IMR-90 (cell line): ENCODE data around the gene CATSPER1. TPM values are rescaled to one million over a fixed set of nuclear protein-coding genes. Genes with fewer than 3 reads are reported as not detected.

ENCODE experiments used
- ATAC-seq: fragments of 200-7000 bp; cut with Tn5 transposase; 2 replicates; pipeline ENCODE4 v1.9.1; 2020; ENCODE audit warnings: low read depth, mild to moderate bottlenecking, moderate library complexity
- BruUV-seq: library from RNA; stranded (reverse); fragments of 400-500 nt; replicated peaks from 2 replicates; lab custom pipeline; 2021; lab: Mats Ljungman, UMichigan
- CTCF ChIA-PET: fragments of 300-600 bp; formaldehyde crosslinking; extraction: SDS; loops from one replicate; lab custom pipeline; 2021; ENCODE audit warnings: antibody characterized with exemption; lab: Yijun Ruan, JAX
- POLR2A ChIA-PET: fragments of 300-600 bp; sonication (Branson Sonifier 250); formaldehyde crosslinking; loops from one replicate; lab custom pipeline; 2022; ENCODE audit warnings: antibody characterized with exemption; ENCODE audit not compliant: unreplicated experiment; lab: Charles Lee
- DNase-seq: peaks from one replicate; pipeline ENCODE4 v3.0.0; 2013
- H2AFZ ChIP-seq: replicated peaks from 2 replicates; pipeline ENCODE3; 2013; ENCODE audit warnings: low read length, mild to moderate bottlenecking; ENCODE audit not compliant: poor library complexity
- H2AK5ac ChIP-seq: 2 replicates; pipeline ENCODE4 v1.6.1; 2013; ENCODE audit warnings: low read depth, low read length, inconsistent platforms
- H2AK9ac ChIP-seq: replicated peaks from 2 replicates; pipeline ENCODE3; 2013; ENCODE audit warnings: mild to moderate bottlenecking, low read depth, low read length, moderate library complexity; ENCODE audit not compliant: poor library complexity
- H2BK120ac ChIP-seq: 2 replicates; pipeline ENCODE4 v1.6.1; 2013; ENCODE audit warnings: low read depth, low read length, inconsistent platforms
- H2BK15ac ChIP-seq: 3 replicates; pipeline ENCODE4 v1.6.1; 2013; ENCODE audit warnings: low read depth, low read length, inconsistent platforms
- H2BK20ac ChIP-seq: 2 replicates; pipeline ENCODE4 v1.6.1; 2013; ENCODE audit warnings: low read depth, mild to moderate bottlenecking, inconsistent platforms, low read length, moderate library complexity
- H2BK5ac ChIP-seq: 2 replicates; pipeline ENCODE4 v1.6.1; 2013; ENCODE audit warnings: mild to moderate bottlenecking, low read depth, low read length, inconsistent platforms; ENCODE audit not compliant: poor library complexity, severe bottlenecking
- H3K14ac ChIP-seq: replicated peaks from 2 replicates; pipeline ENCODE4 v1.6.1; 2013; ENCODE audit warnings: low read depth, low read length, inconsistent platforms
- H3K18ac ChIP-seq: 2 replicates; pipeline ENCODE4 v1.6.1; 2013; ENCODE audit warnings: low read depth, low read length, control low read depth
- H3K23ac ChIP-seq: 2 replicates; pipeline ENCODE4 v1.6.1; 2013; ENCODE audit warnings: low read depth, low read length, inconsistent platforms
- H3K27ac ChIP-seq: 2 replicates; pipeline ENCODE4 v1.5.1; 2013; ENCODE audit warnings: mild to moderate bottlenecking, control low read depth, low read length; ENCODE audit not compliant: insufficient read depth
- H3K27me3 ChIP-seq: 2 replicates; pipeline ENCODE4 v1.6.1; 2013; ENCODE audit warnings: low read length; ENCODE audit not compliant: control insufficient read depth, insufficient read depth
- H3K36me3 ChIP-seq: 2 replicates; pipeline ENCODE4 v1.6.1; 2013; ENCODE audit warnings: low read length, mixed read lengths; ENCODE audit not compliant: control insufficient read depth, insufficient read depth
- H3K4ac ChIP-seq: 2 replicates; pipeline ENCODE4 v1.6.1; 2013; ENCODE audit warnings: low read depth, low read length, inconsistent platforms
- H3K4me1 ChIP-seq: 2 replicates; pipeline ENCODE4 v1.6.1; 2013; ENCODE audit warnings: low read length, mixed read lengths; ENCODE audit not compliant: control insufficient read depth, insufficient read depth
- H3K4me2 ChIP-seq: 2 replicates; pipeline ENCODE4 v1.6.1; 2013; ENCODE audit warnings: low read depth, mild to moderate bottlenecking, control low read depth, low read length, moderate library complexity
- H3K4me3 ChIP-seq: 2 replicates; pipeline ENCODE4 v1.5.1; 2013; ENCODE audit warnings: low read depth, mild to moderate bottlenecking, control low read depth, low read length, moderate library complexity; ENCODE audit not compliant: insufficient read depth
- H3K56ac ChIP-seq: 2 replicates; pipeline ENCODE4 v1.6.1; 2013; ENCODE audit warnings: low read length, inconsistent platforms; ENCODE audit not compliant: insufficient read depth; ENCODE audit errors: extremely low read depth
- H3K79me1 ChIP-seq, 2 experiments: 2 replicates each; pipeline ENCODE4 v1.6.1; 2013; ENCODE audit warnings: low read length in 2 of 2, inconsistent platforms in 1 of 2, low read depth in 1 of 2
- H3K9ac ChIP-seq: 2 replicates; pipeline ENCODE4 v1.6.1; 2013; ENCODE audit warnings: low read depth, low read length, control low read depth
- H3K9me1 ChIP-seq: 2 replicates; pipeline ENCODE4 v1.6.1; 2013; ENCODE audit warnings: low read length, inconsistent platforms; ENCODE audit not compliant: insufficient read depth
- H3K9me3 ChIP-seq: 2 replicates; pipeline ENCODE4 v1.6.1; 2013; ENCODE audit warnings: low read length; ENCODE audit not compliant: control insufficient read depth, insufficient read depth
- H4K20me1 ChIP-seq: 2 replicates; pipeline ENCODE4 v1.6.1; 2013; ENCODE audit warnings: low read length, inconsistent platforms; ENCODE audit not compliant: insufficient read depth
- H4K5ac ChIP-seq: 2 replicates; pipeline ENCODE4 v1.6.1; 2013; ENCODE audit warnings: mild to moderate bottlenecking, low read depth, low read length, control low read depth
- H4K8ac ChIP-seq, 2 experiments: 2 replicates each; pipeline ENCODE4 v1.6.1; 2013; ENCODE audit warnings: low read depth in 2 of 2, low read length in 2 of 2, control low read depth in 1 of 2, inconsistent platforms in 1 of 2
- H4K91ac ChIP-seq: 2 replicates; pipeline ENCODE4 v1.6.1; 2013; ENCODE audit warnings: low read depth, low read length, inconsistent platforms; ENCODE audit not compliant: insufficient read depth
- CEBPB ChIP-seq: IDR thresholded peaks from 2 replicates; pipeline ENCODE4 v1.6.1; 2012; ENCODE audit warnings: low read depth, low read length, improper control_type of control experiment
- CHD1 ChIP-seq: IDR thresholded peaks from 2 replicates; pipeline ENCODE4 v1.6.1; 2012; ENCODE audit warnings: low read depth, low read length, improper control_type of control experiment
- CTCF ChIP-seq: conservative IDR thresholded peaks from 2 replicates; pipeline ENCODE4 v1.5.1; 2012; ENCODE audit warnings: mild to moderate bottlenecking, low read depth, low read length, improper control_type of control experiment
- ELK1 ChIP-seq: fragments of 150-350 bp; IDR thresholded peaks from 2 replicates; pipeline ENCODE4 v1.6.1; 2016; ENCODE audit warnings: low read depth, mild to moderate bottlenecking, low read length, moderate library complexity, borderline replicate concordance
- MAZ ChIP-seq: IDR thresholded peaks from 2 replicates; pipeline ENCODE4 v1.6.1; 2012; ENCODE audit warnings: low read depth, mild to moderate bottlenecking, low read length, improper control_type of control experiment, moderate library complexity, borderline replicate concordance
- MXI1 ChIP-seq: IDR thresholded peaks from 2 replicates; pipeline ENCODE4 v1.6.1; 2012; ENCODE audit warnings: low read depth, mild to moderate bottlenecking, low read length, moderate library complexity, borderline replicate concordance
- POLR2A ChIP-seq: IDR thresholded peaks from 2 replicates; pipeline ENCODE4 v1.6.1; 2012; ENCODE audit warnings: mild to moderate bottlenecking, low read depth, low read length
- USF2 ChIP-seq: fragments of 150-350 bp; IDR thresholded peaks from 2 replicates; pipeline ENCODE4 v1.6.1; 2017; ENCODE audit warnings: mild to moderate bottlenecking, antibody characterized with exemption, low read length, low read depth
- WGBS, 2 experiments: methylation state at CpG; one replicate each; pipeline versions ENCODE4 v1.1.5 to v1.1.7; 2013; ENCODE audit warnings: missing lambda C conversion rate in 2 of 2; ENCODE audit not compliant: insufficient read length in 1 of 2; ENCODE audit errors: extremely low coverage in 2 of 2; 5-methylcytosine and 5-hydroxymethylcytosine counted together
- dilution Hi-C: fragments of 300-500 bp; cut with HindIII; formaldehyde crosslinking; loops from one replicate; pipeline ENCODE4 v1.14.3; 2018; ENCODE audit warnings: low sequenced_read_pairs; ENCODE audit not compliant: unreplicated experiment
- in situ Hi-C: fragments of 300-500 bp; cut with MboI; formaldehyde crosslinking; loops from 3 replicates; pipeline ENCODE4 v1.14.3; 2019; ENCODE audit warnings: low sequenced_read_pairs, inconsistent platforms, mixed read lengths
- intact Hi-C: fragments of 100-400 bp; cut with micrococcal nuclease; formaldehyde crosslinking; loops from 2 replicates; pipeline ENCODE4 v1.10.0; 2022
- polyA plus RNA-seq, 3 experiments: library from polyadenylated mRNA; depleted of rRNA; stranded (reverse); fragments of >200 nt; gene quantifications; 2 replicates each; pipeline ENCODE4 v1.2.3, GENCODE V29; 2012; ENCODE audit warnings: low replicate concordance in 1 of 3
- total RNA-seq: library from RNA; depleted of rRNA; stranded (reverse); fragments of >200 nt; gene quantifications from 2 replicates; pipeline ENCODE4 v1.2.3, GENCODE V29; 2012

Gene CATSPER1
- total and polyA plus RNA-seq, 2 of the 4 experiments (the other 2 are of a cell fraction), result 0.18 to 0.91 TPM

GRCh38 chr11:65982824-65983588 is 43.3 kb downstream of the CATSPER1 start (continued):
- TF ChIP-seq USF2, result no peak

GRCh38 chr11:65981972-65982823 is 44.1 kb downstream of the CATSPER1 start:
- ATAC-seq (no peak), DNase-seq (no peak)
- Histone ChIP-seq H2AK5ac (no peak overlapping the region; the same call in 1 of the 2 replicates), H2BK20ac (no peak overlapping the region), H4K8ac (no peak overlapping the region), H2AK9ac (no peak overlapping the region), H3K27ac (no peak overlapping the region), H3K9ac (no peak overlapping the region), H3K4ac (no peak overlapping the region), H3K9me1 (no peaks in the 10 kb centered on the region), H4K5ac (no peak overlapping the region; the same call in 1 of the 2 replicates), H3K4me1 (no peaks in the 10 kb centered on the region), H2BK15ac (no peak overlapping the region), H3K18ac (no peak overlapping the region), H3K4me3 (no peak overlapping the region), H3K4me2 (no peak overlapping the region), H4K91ac (no peak overlapping the region), H3K23ac (no peak overlapping the region), H3K36me3 (peaks cover 29% of the 10 kb centered on the region), H3K27me3 (no peaks in the 10 kb centered on the region), H4K20me1 (no peaks in the 10 kb centered on the region), H3K79me1 (no peaks in the 10 kb centered on the region), H3K56ac (no peak overlapping the region), H2BK5ac (no peak overlapping the region), H2AFZ (no peak overlapping the region), H3K14ac (no peak overlapping the region), H2BK120ac (no peak overlapping the region), H3K9me3 (no peaks in the 10 kb centered on the region)
- ChIA-PET CTCF (interaction anchor here (0.5 kb wide), 1 partner anchor 97 kb away, joined by 3 read pairs; no protein-coding TSS in a partner anchor), POLR2A (no interaction called here)
- intact Hi-C loops (no loop called here), in situ Hi-C loops (loop anchor here (10.0 kb wide), 1 partner anchor 267 kb away; the partner anchor contains the start of gene KAT5), dilution Hi-C loops (no loop called here)
- no TSS peak for BruUV-seq
- WGBS, 2 experiments, result 72% methylated on average over 6 of the region's 16 CpGs; no CpG with 5 or more reads in 1 of the 2 experiments
- TF ChIP-seq MXI1 (no peak), CEBPB (no peak), POLR2A (no peak), ELK1 (no peak), CHD1 (no peak), USF2 (no peak), MAZ (no peak), CTCF (no peak)
